ENCODE results near the gene USP32.

DNA sequence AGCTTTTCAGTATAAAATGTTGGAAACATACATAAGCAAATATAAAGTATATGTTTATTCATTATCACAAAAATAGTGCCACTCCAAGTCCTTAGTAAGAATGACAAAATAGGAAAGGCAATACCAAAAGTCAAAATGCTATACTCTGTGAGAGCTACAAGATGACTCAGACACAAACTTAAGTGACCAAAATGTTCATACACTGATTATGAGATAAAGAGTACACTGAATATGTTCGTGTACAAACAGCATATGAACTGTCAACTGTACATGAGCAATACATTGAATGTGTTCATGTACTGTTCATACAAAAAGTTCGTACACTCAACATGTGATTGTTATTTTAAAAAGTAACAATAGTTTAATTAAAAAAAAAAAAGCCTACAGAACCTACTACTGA, 138.9 kb downstream of the USP32 start:
- TF ChIP-seq POLR2A (IDR thresholded peaks at IDR 0.05; ENCODE audit: low read depth, low read length) (no peak), POLR2AphosphoS5 (IDR thresholded peaks at IDR 0.05; ENCODE audit: insufficient read depth, low read depth, low read length) (no peak), JUN (IDR thresholded peaks at IDR 0.05; ENCODE audit: borderline replicate concordance, insufficient read depth, insufficient read length, low read depth) (no peak), EZH2 (IDR thresholded peaks at IDR 0.05; ENCODE audit: borderline replicate concordance, low read depth, low read length, severe bottlenecking) (no peak), FOS (IDR thresholded peaks at IDR 0.05; ENCODE audit: borderline replicate concordance, insufficient read depth, low read length) (peak; percentile 15), MYC (IDR thresholded peaks at IDR 0.05; ENCODE audit: low read depth, low read length) (no peak)
- TF ChIP-seq, protein P1, sequence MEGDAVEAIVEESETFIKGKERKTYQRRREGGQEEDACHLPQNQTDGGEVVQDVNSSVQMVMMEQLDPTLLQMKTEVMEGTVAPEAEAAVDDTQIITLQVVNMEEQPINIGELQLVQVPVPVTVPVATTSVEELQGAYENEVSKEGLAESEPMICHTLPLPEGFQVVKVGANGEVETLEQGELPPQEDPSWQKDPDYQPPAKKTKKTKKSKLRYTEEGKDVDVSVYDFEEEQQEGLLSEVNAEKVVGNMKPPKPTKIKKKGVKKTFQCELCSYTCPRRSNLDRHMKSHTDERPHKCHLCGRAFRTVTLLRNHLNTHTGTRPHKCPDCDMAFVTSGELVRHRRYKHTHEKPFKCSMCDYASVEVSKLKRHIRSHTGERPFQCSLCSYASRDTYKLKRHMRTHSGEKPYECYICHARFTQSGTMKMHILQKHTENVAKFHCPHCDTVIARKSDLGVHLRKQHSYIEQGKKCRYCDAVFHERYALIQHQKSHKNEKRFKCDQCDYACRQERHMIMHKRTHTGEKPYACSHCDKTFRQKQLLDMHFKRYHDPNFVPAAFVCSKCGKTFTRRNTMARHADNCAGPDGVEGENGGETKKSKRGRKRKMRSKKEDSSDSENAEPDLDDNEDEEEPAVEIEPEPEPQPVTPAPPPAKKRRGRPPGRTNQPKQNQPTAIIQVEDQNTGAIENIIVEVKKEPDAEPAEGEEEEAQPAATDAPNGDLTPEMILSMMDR (IDR thresholded peaks at IDR 0.05; ENCODE audit: extremely low read depth in 1 of 2, insufficient read depth in 1 of 2, low read depth in 1 of 2, low read length in 2 of 2), result no peak

Data from endothelial cell of umbilical vein (primary cell).